AG04449 (cell line): ENCODE results near the gene PTGER3.
"Not testable (repeated sequence)": the region's sequence is repeated elsewhere in the genome, so short reads cannot be mapped to it uniquely, and the experiment has no call there.

Experiments used
- CTCF ChIA-PET: fragments of 350-600 bp; formaldehyde crosslinking; extraction: SDS; loops from one replicate; lab custom pipeline; 2021; ENCODE audit warnings: antibody characterized with exemption; lab: Yijun Ruan, JAX
- POLR2A ChIA-PET: fragments of 400-600, 350-600 bp; formaldehyde crosslinking; extraction: SDS; loops from one replicate; lab custom pipeline; 2020; ENCODE audit warnings: antibody characterized with exemption, inconsistent platforms; lab: Yijun Ruan, JAX
- DNase-seq: peaks from one replicate; pipeline ENCODE4 v3.0.0-alpha.2; 2010; ENCODE audit warnings: low read depth, low spot score
- H3K4me3 ChIP-seq: 2 replicates; pipeline ENCODE4 v1.5.1; 2011; ENCODE audit warnings: low read depth, mild to moderate bottlenecking, control low read depth, low read length
- TF ChIP-seq, protein P1 (sequence below): IDR thresholded peaks from one replicate; pipeline ENCODE4 v1.5.1; 2011; ENCODE audit warnings: mild to moderate bottlenecking, moderate library complexity, low read length, control low read depth, inconsistent platforms; ENCODE audit not compliant: insufficient read depth; ENCODE audit errors: missing control alignments

PTGER3 gene

DNA sequence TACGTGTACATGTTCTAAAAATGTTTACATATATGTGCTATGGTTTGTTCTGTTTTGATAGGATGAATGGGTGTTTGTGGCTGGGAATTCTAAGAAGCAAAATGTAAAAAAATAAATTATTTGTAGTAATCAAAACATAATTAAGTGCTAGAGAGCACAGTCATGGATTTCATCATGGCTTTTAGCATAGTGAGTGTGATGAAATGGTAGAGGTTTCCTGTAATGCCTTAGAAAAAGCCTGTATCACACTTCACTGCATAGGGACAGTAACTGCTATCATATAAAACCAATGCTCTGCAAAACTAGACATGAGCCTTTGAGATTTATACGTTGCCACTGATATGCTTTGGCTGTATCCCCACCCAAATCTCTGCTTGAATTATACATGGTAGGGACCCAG lies 99.8 kb downstream of the PTGER3 start:
- TF ChIP-seq, protein P1, sequence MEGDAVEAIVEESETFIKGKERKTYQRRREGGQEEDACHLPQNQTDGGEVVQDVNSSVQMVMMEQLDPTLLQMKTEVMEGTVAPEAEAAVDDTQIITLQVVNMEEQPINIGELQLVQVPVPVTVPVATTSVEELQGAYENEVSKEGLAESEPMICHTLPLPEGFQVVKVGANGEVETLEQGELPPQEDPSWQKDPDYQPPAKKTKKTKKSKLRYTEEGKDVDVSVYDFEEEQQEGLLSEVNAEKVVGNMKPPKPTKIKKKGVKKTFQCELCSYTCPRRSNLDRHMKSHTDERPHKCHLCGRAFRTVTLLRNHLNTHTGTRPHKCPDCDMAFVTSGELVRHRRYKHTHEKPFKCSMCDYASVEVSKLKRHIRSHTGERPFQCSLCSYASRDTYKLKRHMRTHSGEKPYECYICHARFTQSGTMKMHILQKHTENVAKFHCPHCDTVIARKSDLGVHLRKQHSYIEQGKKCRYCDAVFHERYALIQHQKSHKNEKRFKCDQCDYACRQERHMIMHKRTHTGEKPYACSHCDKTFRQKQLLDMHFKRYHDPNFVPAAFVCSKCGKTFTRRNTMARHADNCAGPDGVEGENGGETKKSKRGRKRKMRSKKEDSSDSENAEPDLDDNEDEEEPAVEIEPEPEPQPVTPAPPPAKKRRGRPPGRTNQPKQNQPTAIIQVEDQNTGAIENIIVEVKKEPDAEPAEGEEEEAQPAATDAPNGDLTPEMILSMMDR: no peak
- DNase-seq: no peak
- no peak overlapping the region for H3K4me3 ChIP-seq
- ChIA-PET POLR2A (no interaction called here), CTCF (no interaction called here)

DNA sequence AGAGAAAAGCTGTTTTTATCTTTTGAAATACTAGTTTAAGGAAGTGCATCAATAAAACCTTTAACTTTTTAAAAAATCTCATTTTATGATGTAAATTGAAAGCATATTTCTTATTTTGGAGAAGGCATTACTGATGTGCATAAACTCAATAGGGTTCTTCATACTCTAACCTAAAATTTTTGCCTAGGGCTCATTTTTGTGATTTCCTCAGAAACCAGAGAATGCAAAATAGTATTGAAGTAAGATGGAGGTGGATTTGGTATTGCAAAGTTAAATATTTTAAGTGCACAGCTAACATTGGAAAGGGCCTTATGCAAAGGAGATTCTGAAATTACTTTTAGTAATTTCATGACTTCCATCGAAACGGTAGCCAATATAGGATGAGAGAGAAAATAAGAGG lies 101.9 kb downstream of the PTGER3 start:
- TF ChIP-seq, protein P1: no peak
- H3K4me3 ChIP-seq: no peak overlapping the region
- POLR2A ChIA-PET: no interaction called here
- CTCF ChIA-PET: no interaction called here
- DNase-seq: no peak

DNA sequence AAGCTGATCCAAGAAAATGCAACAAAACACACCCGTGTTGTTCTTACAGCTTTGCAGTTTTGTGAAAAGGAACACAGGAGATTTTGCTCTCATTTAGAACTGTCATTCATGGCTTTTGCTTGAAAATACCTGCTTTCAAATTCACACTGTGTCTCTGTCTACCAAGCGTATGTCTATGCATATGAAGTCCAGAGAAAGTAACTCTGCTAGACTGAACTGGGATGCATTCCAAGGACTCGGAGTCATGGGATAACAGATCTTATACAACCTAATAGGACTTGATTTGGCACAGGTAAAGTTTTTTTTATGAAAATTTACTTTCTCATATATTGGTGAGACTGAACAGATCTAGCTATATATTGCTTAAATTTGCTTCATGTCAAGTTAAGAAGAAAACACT lies 102.4 kb downstream of the PTGER3 start:
- ChIA-PET CTCF (no interaction called here), POLR2A (no interaction called here)
- no peak overlapping the region for H3K4me3 ChIP-seq
- TF ChIP-seq, protein P1: no peak
- no peak for DNase-seq

DNA sequence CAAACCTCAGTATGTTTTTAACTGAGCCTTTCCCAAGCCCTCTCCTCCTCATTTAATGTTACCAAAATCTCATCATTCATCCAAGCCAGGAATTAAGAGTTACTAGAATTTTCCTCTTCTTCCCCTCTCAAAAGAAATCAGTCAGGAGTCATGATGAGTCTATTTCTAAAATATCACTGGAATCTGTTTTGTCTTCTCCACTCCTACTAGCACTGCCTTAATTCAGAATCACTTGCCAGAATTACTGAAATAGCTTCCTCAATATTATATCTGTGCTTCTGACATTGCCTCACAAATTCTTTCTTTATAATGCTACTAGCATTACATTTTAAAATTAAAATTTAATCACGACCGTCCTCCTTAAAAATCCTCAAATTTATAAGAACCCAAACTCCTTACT lies 106.1 kb downstream of the PTGER3 start:
- H3K4me3 ChIP-seq: no peak overlapping the region
- TF ChIP-seq, protein P1: no peak
- ChIA-PET POLR2A (no interaction called here), CTCF (no interaction called here)
- DNase-seq: no peak

DNA sequence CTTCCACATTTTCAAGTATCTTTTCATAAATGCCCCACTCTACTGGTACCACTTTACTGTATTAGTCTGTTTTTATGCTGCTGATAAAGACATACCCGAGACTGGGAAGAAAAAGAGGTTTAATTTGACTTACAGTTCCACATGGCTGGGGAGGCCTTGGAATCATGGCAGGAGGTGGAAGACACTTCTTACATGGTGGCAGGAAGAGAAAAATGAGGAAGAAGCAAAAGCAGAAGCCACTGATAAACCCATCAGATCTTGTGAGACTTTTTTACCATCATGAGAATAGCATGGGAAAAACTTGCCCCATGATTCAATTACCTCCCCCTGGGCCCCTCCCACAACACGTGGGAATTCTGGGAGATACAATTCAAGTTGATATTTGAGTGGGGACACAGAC lies 107.2 kb downstream of the PTGER3 start:
- POLR2A ChIA-PET, CTCF ChIA-PET, DNase-seq, H3K4me3 ChIP-seq: not testable (repeated sequence)

DNA sequence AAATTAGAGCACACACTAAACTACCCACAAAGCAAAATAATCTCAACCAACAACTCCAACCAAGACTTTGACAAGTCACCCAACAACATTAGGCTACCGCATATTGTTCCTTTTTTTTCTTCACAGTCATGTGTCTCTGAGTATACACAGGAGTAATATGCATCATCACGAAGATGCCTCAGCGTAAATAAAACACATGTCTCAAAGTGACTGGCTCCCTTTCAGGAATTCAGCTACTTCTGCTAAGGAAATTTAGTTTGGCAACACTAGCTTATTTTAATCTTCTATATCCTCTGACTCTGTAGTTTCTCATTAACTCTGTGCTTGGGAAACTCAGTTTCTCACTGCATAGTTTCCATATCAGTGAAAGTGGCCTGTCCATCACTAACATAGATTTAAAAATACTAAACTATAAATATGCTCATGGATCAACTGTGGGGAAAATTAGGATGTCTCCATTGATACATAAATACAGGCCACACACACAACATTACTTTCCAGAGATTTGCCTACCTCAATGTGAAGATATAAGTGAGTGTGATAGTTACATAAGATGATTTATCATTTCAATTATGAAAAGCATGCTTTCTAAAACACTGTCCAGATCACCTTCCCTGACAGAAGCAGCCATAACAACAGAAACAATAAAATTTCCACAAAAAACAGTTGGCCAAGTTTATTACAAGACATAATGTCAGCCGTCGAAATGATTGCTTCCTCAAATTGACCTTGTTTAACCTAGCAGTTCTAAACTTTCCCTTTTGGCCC lies 113.2 kb downstream of the PTGER3 start:
- TF ChIP-seq, protein P1: no peak
- CTCF ChIA-PET: no interaction called here
- POLR2A ChIA-PET: no interaction called here

DNA sequence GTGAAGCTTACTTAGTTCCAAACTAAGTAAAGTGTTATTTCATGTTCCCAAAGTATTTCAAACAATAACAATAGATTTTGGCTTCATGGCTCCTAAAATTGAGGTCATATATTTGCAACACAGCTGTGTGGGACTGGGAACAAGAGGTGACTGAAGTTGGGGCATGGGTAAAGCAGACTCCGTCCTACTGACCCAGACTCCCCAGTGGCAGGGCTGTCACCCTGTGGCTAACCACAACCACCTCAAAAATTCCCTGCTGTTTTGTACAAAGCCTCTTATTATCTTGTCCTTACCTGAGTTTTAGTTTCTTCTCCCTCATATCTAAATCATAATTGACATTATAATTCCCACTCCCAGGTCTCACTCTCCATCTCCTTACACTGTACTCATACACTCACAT lies 117.6 kb downstream of the PTGER3 start:
- no peak for DNase-seq
- CTCF ChIA-PET: no interaction called here
- TF ChIP-seq, protein P1: no peak
- POLR2A ChIA-PET: no interaction called here
- H3K4me3 ChIP-seq: no peak overlapping the region

More for the DNA sequence above, 113.2 kb downstream of the PTGER3 start:
- no peak overlapping the region for H3K4me3 ChIP-seq
- DNase-seq: no peak
